Activated CD4-positive, alpha-beta T cell treated with anti-CD3 and anti-CD28 coated beads, Interleukin-2, Interleukin-4, amounts not matched to agents 100 ng/mL and 50 ng/mL, durations not matched to agents 16 hours and 8 hours (primary cell): ENCODE data around the gene SHOC1.
"Not testable (repeated sequence)": the region's sequence is repeated elsewhere in the genome, so short reads cannot be mapped to it uniquely, and the experiment has no call there.

Experiments
- DNase-seq: peaks from one replicate; pipeline ENCODE4 v3.0.0-alpha.2; 2020; ENCODE audit warnings: low spot score

SHOC1 gene

DNA sequence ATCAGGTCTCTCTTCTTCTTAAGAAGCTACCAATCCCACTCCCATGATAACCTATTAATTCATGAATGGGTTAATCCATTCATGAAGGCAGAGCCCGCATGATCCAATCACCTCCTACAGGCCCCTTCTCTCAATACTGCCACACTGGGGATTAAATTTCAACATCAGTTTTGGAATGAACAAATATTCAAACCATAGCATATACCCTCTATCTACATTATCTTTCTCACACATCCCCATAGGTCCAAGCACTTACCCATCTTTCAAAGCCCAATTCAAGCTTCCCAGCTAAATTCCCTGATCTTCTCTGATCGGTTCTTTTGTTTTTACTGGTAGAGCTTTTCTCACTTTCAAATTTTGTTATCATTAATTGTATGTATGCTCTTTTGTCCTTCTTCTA, 10.5 kb upstream of the SHOC1 start:
- no peak for DNase-seq

DNA sequence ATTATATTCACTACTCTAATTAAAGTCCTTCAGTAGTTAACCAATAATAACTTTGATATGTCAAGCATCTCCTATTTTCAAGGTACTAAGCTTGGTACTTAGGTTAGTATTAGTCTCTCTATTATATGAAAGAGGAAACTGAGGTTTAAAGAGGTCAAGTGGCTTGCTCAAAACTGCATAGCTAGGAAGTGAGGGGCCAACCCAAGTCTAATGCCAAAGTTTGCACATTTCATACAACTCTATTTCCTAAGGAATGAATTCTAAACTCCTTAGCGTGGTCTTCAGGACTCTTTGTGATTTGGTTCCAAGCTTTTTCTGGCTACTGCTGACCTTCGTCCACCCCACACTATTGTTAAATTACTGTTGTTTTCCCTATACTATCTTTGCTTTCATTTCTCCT, 9.9 kb upstream of the SHOC1 start:
- no peak for DNase-seq

DNA sequence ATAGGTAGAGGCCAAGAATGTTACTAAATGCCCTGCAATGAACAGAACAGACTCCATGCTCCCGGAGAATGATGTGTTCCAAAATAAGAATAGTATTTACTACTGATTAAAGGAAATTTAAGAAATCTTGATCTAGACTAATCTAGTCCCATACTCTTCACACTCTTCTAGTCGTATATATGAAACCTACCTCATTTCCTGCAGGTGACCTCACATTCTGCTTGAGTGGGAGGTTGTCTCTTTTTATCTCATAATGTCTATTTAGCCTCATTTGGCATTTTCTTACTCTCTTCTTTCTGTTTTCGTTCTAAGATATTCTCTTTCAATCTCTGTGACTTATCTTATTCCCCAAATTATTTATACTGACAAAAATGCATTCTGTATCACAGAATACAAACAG, 9.2 kb upstream of the SHOC1 start:
- DNase-seq, result no peak

DNA sequence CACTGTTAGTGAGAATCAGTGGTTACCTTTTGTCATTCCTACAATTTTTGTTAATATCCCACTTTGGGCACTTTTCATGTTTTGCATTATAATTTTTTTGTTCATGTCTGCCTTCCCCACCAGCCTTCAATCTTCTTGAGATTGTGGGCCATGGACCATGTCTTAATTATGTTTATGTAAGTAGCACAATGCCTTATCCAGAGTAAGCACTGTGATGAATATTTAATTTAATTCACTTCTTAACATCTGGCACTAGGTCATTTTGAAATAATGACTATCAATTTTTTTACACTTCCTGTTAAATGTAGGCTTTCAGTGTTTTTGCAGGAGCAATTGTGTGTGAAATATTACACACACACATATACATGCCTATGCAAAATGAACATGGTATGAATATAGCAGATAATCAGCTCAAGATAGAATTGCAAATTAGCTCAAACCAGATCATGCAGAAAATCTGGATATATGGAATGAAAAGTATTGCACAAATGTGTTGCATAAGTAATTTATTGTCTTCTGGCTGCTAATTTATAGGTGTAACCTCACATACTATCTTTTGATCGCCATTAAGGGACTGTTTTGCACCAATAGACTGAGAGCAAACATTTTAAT, 5.3 kb upstream of the SHOC1 start:
- no peak for DNase-seq

DNA sequence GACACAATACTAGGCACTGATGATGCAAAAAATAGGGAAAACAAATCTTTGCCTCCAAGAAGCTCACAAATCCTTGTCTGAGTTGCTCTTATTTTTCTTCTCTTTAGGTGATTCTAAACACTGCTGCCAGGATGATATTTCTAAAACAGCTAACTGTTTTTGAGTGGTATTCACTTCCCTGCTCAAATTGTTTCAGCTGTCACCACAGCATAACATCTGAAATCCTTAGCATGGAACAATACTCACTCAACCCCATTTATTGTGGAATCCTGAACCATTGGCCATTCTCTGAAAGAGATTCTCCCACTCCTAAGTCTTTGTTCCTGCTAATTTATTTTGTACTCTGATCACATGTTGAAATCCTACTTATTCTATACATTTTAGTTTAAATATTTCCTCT, 4.8 kb upstream of the SHOC1 start:
- DNase-seq, result no peak

DNA sequence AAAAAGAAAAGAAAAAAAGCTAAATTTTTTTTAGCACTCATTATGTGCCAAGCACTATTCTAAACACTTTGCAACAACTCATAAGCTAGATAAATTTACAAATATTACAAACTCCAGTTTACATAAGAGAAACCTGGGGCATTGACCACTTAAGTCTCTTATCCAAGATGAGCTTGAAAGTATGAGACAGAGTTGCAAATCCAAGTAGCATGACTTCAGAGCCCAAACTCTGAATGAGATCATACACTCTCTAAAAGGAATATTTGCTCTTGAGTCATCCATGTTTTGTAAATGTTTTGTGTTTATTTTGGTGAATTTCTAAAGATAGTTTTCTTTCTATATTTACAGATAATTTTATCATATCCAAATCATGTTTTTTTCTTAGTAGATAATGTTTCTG, 4.0 kb upstream of the SHOC1 start:
- no peak for DNase-seq

DNA sequence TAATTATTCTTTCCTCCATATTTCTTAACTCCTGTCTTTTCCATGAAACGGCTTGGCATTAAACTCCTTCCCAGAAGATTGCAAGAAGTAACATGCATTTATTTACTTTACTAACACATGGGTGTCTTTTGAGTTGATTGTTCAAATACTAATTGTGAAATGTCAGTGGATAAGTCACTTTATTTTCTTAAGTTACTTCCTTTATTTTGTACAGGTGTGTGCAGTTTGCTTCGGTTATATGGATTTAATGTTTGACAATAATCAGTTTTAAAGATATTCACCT, 761 bp upstream of the SHOC1 start:
- DNase-seq, result no peak

DNA sequence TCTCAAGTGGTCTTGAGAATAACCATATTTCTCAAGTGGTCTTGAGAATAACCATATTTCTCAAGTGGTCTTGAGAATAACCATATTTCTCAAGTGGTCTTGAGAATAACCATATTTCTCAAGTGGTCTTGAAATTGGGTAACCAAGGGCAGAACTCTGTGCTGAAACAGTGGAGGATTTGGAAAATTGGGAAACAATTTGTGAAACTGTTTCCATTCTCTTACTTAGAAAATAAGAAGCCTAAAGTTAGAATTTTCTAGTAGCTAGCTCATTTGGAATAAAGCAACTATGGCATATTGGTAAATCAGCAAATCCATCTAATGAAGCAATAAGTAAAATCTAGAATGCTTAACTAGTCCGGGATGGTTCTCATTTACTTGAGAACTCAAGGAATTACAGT, 2.9 kb downstream of the SHOC1 start:
- DNase-seq, result not testable (repeated sequence)

DNA sequence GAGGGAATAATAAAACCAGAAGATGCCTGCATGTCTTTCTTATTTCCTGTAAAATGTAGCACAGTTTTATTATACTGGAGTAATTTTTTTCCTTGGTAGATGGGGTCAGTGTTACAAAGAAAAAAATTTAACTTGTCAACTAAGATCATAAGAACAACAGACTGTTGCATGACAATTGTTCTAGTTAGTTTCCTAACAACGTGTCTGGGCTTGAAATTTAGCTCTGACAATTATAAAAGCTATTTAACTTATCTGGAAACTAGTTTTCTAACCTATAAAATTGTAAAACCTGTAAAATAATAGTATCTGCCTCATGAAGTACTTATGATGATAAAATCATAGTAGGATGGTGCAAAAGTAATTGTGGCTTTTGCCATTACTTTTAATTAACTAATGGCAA, 4.9 kb downstream of the SHOC1 start:
- no peak for DNase-seq

DNA sequence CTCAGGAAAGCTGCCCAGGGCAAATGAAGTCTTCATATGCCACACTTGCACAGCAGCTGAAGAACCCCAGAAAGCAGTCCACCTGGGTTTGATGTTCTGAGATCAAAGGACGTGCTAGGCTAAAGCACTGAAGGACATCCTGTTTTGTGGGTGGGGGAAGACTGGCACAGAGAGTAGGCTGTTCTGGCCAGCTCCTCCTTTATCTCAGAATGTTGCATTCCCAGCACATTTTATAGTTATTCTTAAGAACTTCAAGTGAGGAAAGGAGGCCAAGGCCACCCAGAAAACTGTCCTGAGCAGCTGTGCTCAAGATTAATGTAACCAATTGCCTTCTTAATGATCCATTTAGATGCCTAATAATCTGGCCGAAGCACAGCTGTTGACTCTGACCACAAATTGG, 10.9 kb downstream of the SHOC1 start:
- DNase-seq, result no peak

DNA sequence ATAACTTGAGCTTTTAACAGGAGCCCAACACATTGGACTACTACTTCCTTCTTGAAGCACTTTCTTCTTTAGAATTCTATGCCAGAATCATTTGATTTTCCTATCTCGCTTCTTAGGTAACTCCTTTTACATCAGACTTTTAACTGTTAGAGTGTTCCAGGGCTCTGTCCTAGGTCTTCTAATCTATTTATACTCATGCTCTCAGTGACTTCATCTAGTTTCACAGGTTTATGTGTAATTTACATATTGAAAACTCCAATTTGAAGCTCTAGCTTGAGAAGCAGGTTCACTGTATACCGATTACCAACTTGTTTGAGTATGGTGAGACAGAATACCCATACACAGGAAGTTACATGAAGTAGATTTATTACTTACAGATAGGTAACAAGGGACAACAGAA, 11.3 kb downstream of the SHOC1 start:
- DNase-seq, result no peak

DNA sequence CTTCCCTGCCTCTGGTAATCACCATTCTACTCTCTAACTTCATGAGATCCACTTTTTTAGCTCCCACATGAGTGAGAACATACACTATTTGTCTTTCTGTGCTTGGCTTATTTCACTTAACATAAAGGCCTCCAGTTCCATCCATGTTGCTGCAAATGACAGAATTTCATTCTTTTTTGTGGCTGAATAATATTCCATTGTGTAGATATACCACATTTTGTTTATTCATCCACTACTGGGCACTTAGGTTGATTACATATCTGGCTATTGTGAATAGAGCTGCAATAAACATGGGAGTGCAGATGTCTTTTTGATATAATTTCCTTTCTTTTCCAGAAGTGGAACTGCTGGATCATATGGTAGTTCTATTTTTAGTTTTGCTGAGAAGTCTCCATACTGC, 28.7 kb downstream of the SHOC1 start:
- no peak for DNase-seq

DNA sequence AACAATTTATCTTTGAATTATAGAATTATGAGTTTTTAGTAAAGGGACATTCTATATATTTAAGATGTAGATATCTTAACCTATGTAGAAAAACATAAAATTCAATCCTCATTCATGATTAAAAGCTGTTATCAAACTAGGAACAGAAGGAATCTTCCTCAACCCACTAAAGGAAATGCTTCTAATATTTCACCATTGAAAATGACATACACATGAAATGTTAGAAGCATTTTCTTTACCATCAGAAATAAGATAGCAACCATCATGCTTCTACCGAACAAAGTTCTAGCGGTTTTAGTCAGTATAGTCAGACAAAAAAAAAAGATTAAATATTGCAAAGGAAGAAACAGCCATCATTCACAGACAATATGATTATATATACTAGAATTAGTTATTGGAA, 32.2 kb downstream of the SHOC1 start:
- DNase-seq, result no peak

DNA sequence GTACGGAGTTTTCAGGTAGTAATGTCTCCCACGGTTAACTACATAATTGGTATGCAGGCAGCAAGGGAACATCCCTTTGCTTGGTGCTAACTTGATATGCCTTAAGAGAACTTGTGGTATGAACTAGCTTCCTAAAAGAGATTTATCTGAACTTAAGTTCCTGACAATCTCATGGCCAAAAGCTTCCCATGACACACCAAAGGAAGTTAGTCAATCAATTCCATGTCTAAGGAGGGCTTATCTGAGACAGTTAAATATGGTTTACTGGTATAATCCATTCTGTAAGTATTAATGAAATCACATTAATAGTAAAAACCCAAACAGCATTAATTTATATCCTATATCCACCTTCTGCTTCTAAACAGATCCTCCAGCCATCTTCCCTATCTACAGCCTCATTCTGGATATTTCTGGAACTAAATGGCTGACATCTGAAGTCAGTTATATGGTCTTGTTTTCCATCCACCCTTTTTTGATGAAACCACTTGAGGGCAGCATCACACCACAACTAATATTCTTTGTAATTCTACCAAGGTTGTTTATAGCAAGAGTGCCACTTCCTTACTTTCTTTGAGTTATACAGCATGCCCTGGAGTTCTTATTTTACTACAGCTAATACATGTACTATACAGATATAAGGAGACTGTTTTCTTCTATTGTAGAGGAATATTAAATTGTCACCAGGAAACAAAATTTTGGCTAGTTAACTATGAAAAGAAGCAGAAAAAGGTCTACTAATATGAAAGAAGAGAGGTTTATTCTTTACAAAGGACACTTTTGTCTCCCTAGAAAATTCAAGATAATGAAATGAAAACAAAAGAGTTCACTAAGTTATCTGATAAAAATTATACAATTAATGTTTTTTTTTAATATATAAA, 34.7 kb downstream of the SHOC1 start:
- DNase-seq, result peak; percentile 69

DNA sequence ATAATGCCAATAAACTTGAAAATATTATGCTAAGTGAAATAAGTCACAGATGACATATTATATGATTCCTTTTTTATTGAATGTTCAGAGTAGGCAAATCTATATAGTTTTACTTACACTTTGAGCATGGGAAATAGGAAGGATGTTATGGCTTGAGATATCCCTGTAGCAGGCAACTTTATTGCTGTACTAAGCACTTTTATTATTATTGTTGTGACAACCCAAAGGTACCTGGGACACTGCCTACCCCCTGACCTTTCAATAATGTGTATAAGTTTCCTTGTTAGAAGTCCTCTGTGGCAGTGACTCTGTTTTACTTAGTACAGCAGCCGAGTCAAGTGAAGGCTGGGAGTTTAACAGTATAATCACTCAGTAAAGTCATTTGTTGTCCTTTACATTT, 39.9 kb downstream of the SHOC1 start:
- DNase-seq, result no peak

DNA sequence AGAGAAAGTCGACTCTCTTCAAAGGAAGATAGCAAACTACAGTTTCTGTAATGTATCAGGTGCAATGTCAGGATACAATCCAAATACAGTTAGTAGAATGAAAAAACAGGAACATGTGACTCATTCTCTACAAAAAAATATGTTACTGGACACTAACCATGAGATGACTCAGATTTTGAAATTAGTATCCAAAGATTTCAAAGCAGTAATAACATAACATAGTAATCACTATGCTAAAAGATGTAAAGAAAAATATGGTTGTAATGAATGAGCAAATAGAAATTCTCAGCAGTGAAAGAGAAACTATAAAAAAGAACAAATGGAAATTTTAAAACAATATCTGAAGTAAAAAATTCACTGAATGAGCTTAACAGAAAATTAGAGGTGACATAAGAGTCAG, 42.3 kb downstream of the SHOC1 start:
- DNase-seq, result no peak
